Cardiac fibroblast (primary cell): ENCODE results near the gene MTLN.
A peak's percentile ranks its signal among the peaks of the same experiment; 100 is the strongest.
"Not testable (repeated sequence)": the region's sequence is repeated elsewhere in the genome, so short reads cannot be mapped to it uniquely, and the experiment has no call there.

Source experiments
- DNase-seq, 2 donors: peaks; one replicate each; pipeline versions ENCODE4 v3.0.0 to v3.0.0-alpha.2; 2010; ENCODE audit warnings: low read depth in 2 of 2
- H3K4me3 ChIP-seq, 2 donors: replicated peaks in 1 of 2; 1 replicate in 1 of 2; 2 replicates in 1 of 2; pipeline ENCODE4 v1.5.1; 2011; ENCODE audit warnings: low read depth in 2 of 2, low read length in 2 of 2, mild to moderate bottlenecking in 2 of 2, moderate library complexity in 1 of 2
- CTCF ChIP-seq: IDR thresholded peaks from one replicate; pipeline ENCODE4 v1.5.1; 2011; ENCODE audit warnings: low read depth, mild to moderate bottlenecking, low read length, inconsistent platforms

The MTLN gene

DNA sequence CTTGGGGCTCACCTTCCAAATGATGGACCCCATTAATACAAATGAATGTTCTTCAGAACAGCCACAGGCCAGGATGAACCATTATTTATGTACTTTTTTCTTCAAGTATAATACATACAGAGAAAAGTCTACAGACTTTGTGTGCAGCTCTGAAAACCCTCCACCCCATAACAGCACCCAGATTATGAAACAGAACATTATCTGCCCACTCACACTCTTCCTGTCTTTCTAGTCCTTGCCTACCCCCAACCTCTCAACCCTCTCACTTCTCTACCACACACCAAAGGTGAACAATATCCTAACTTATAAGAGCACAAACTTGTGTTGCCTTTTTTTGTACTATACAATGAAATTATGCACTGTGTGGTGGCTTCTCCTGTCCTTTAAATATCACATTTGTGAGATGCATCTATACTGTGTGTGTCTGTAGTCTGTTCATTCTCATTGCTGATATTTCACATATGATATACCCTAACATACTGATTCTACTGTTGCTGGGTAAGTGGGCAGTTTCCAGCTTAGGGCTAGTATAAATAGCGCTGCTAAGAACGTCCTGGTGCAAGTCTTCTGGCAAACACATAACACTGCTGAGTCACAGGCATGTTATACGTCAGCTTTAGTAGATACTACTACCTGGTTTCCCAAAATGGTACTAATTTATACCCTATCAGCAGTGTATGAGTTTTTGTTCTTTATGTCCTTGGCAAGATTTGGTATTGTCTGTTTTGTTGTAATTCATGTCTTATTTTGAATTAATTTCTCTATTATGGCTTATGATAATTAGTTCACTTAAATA is 6.5 kb downstream of the MTLN start:
- H3K4me3 ChIP-seq: no peak overlapping the region
- DNase-seq: peak; percentile 20 to 55
- no peak for TF ChIP-seq CTCF

- TF ChIP-seq CTCF: no peak
- H3K4me3 ChIP-seq: peak within 1 kb of the TSS; percentile 66 to 92
- DNase-seq: peak; percentile 88
Observed at GRCh38 chr2:110204408-110205385, 7.7 kb downstream of the MTLN start, which contains the start of gene NPHP1. NPHP1 (minus strand) TSS chr2:110205013; CDS start chr2:110204968, 45 bp downstream.

DNA sequence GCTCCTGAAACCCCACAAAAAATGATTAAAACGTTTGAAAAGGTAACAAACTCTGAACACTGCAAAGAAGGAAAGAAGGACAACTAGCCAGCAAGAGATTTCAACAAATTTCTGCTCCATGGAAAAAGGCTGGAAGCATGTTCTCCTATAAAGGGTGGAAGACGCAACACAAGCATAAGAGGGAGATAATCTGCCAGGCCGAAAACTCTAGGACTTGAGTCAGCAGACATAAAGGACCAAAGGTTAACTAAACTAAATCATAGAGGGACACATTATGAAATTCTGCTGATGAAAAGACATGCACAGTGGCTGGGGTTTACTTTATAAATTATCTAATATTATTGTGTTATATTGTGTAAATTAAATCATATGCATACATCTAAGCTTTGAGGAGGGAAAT is 14.3 kb downstream of the MTLN start:
- no peak for TF ChIP-seq CTCF
- DNase-seq: no peak
- H3K4me3 ChIP-seq: no peak overlapping the region

- TF ChIP-seq CTCF: no peak
- no peak for DNase-seq
Observed at GRCh38 chr2:110197452-110197851, 14.9 kb downstream of the MTLN start.

GRCh38 chr2:110190169-110190568 is 22.2 kb downstream of the MTLN start:
- not testable (repeated sequence) for DNase-seq, H3K4me3 ChIP-seq

More at GRCh38 chr2:110197452-110197851, 14.9 kb downstream of the MTLN start:
- H3K4me3 ChIP-seq: no peak overlapping the region

GRCh38 chr2:110182449-110182848 is 29.9 kb downstream of the MTLN start:
- DNase-seq: no peak
- TF ChIP-seq CTCF: no peak
- H3K4me3 ChIP-seq: no peak overlapping the region

DNA sequence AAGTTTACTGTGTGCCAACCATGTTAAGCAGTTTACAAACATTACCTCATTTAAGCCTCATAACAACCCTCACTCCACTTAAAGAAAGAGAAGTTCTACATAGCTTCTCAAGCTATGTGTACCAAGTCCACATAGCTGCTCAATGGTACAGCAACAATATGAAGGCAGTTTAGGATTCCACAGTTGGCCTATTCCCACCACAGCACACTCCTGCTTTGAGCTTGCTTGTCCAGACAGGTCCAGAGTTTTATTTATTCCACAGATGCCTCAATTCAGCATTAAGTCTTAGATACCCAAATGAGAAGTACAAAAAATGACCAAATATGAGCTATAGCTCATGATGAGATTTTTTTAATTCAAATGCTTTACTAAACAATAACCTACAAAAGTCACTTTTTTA is 32.3 kb downstream of the MTLN start:
- no peak for TF ChIP-seq CTCF
- H3K4me3 ChIP-seq: no peak overlapping the region
- no peak for DNase-seq
